DOHH2 (cell line): ENCODE results near the gene ACACB.

Experiments
- H3F3A ChIP-seq: fragments of 200-600 bp; sonication (generic), shearing (Covaris generic); 2 replicates; pipeline ENCODE4 v1.6.0; 2016; ENCODE audit warnings: antibody characterized with exemption, mild to moderate bottlenecking; ENCODE audit not compliant: control insufficient read depth, insufficient read depth
- H3K27ac ChIP-seq: fragments of 200-600 bp; sonication (generic); 2 replicates; pipeline ENCODE4 v1.5.1; 2014; ENCODE audit warnings: low read depth, mild to moderate bottlenecking, low read length, moderate library complexity
- H3K27me3 ChIP-seq: fragments of 200-600 bp; sonication (generic); 2 replicates; pipeline ENCODE4 v1.6.1; 2014; ENCODE audit warnings: mild to moderate bottlenecking, low read length, mixed read lengths; ENCODE audit not compliant: control insufficient read depth
- H3K36me3 ChIP-seq: fragments of 200-600 bp; sonication (generic); 2 replicates; pipeline ENCODE4 v1.6.1; 2014; ENCODE audit warnings: mild to moderate bottlenecking, low read length, moderate library complexity, mixed read lengths; ENCODE audit not compliant: control insufficient read depth
- H3K4me1 ChIP-seq: fragments of 200-600 bp; sonication (generic); 2 replicates; pipeline ENCODE4 v1.6.1; 2014; ENCODE audit warnings: mild to moderate bottlenecking, low read length, mixed read lengths; ENCODE audit not compliant: control insufficient read depth
- H3K4me2 ChIP-seq: fragments of 200-600 bp; sonication (generic); 2 replicates; pipeline ENCODE4 v1.6.0; 2014; ENCODE audit warnings: mild to moderate bottlenecking, low read length, moderate library complexity
- H3K4me3 ChIP-seq: fragments of 200-600 bp; sonication (generic); 2 replicates; pipeline ENCODE4 v1.5.1; 2014; ENCODE audit warnings: mild to moderate bottlenecking, low read length, mixed read lengths
- H3K79me2 ChIP-seq: fragments of 200-600 bp; sonication (generic); 2 replicates; pipeline ENCODE4 v1.6.1; 2014; ENCODE audit warnings: mild to moderate bottlenecking, low read length, mixed read lengths; ENCODE audit not compliant: control insufficient read depth
- H3K9me2 ChIP-seq: fragments of 200-600 bp; sonication (generic); replicated peaks from 2 replicates; pipeline ENCODE4 v1.6.1; 2014; ENCODE audit warnings: mild to moderate bottlenecking, low read length, mixed read lengths; ENCODE audit not compliant: control insufficient read depth
- H3K9me3 ChIP-seq: fragments of 200-600 bp; sonication (generic); 2 replicates; pipeline ENCODE4 v1.6.1; 2014; ENCODE audit warnings: antibody characterized with exemption, low read length, mixed read lengths; ENCODE audit not compliant: control insufficient read depth, insufficient read depth
- H4K20me1 ChIP-seq: fragments of 200-600 bp; sonication (generic); 2 replicates; pipeline ENCODE4 v1.6.0; 2014; ENCODE audit warnings: low read depth, mild to moderate bottlenecking, antibody characterized with exemption, low read length, moderate library complexity; ENCODE audit not compliant: control insufficient read depth, insufficient read depth
- CTCF ChIP-seq: fragments of 200-600 bp; sonication (generic); IDR thresholded peaks from one replicate; pipeline ENCODE4 v1.5.1; 2014; ENCODE audit warnings: antibody characterized with exemption, mild to moderate bottlenecking, low read depth, low read length; ENCODE audit not compliant: poor library complexity, severe bottlenecking
- EZH2phosphoT487 ChIP-seq: fragments of 200-600 bp; sonication (generic); IDR thresholded peaks from 2 replicates; pipeline ENCODE4 v1.6.1; 2017; ENCODE audit warnings: borderline replicate concordance, mild to moderate bottlenecking, antibody characterized with exemption, low read length, moderate library complexity, mixed read lengths

Gene ACACB

GRCh38 chr12:109115758-109116610 lies at the start of gene ACACB:
Gene ACACB (plus strand): TSS chr12:109116587. CDS start chr12:109139406, 22,819 bp downstream.
- H3K36me3 ChIP-seq = peaks cover 2% of the 10 kb centered on the region; the same call in 1 of the 2 replicates
- H3K4me3 ChIP-seq = no peak within 1 kb of the TSS

GRCh38 chr12:109069307-109070271 lies 46.8 kb upstream of the ACACB start:
- peaks cover 43% of the 10 kb centered on the region for H3K36me3 ChIP-seq
- no peaks in the 10 kb centered on the region for H3K9me2 ChIP-seq
- H3F3A ChIP-seq = no peaks in the 10 kb centered on the region
- no peaks in the 10 kb centered on the region for H3K9me3 ChIP-seq
- TF ChIP-seq EZH2phosphoT487 (no peak), CTCF (no peak)
- no peak overlapping the region for H3K27ac ChIP-seq
- H3K79me2 ChIP-seq = no peaks in the 10 kb centered on the region
- H3K4me2 ChIP-seq = no peak overlapping the region
- H3K27me3 ChIP-seq = no peaks in the 10 kb centered on the region
- no peak overlapping the region for H3K4me3 ChIP-seq
- peaks cover 11% of the 10 kb centered on the region for H3K4me1 ChIP-seq
- H4K20me1 ChIP-seq = no peaks in the 10 kb centered on the region

More at GRCh38 chr12:109115758-109116610, at the start of gene ACACB:
- no peaks in the 10 kb centered on the region for H3K9me3 ChIP-seq
- H3K9me2 ChIP-seq = no peaks in the 10 kb centered on the region
- H3K27me3 ChIP-seq = no peaks in the 10 kb centered on the region
- H3F3A ChIP-seq = 0 out of 2 replicates have a peak, but pooled peaks cover 3% of the 10 kb centered on the region
- H3K4me2 ChIP-seq = no peak within 1 kb of the TSS
- no peaks in the 10 kb centered on the region for H4K20me1 ChIP-seq
- H3K79me2 ChIP-seq = no peaks in the 10 kb centered on the region
- peaks cover 6% of the 10 kb centered on the region for H3K4me1 ChIP-seq
- H3K27ac ChIP-seq = no peak within 1 kb of the TSS
- TF ChIP-seq CTCF = no peak
- no peak for TF ChIP-seq EZH2phosphoT487

GRCh38 chr12:109074866-109075265 lies 41.5 kb upstream of the ACACB start:
- no peaks in the 10 kb centered on the region for H3K9me2 ChIP-seq
- no peaks in the 10 kb centered on the region for H3K27me3 ChIP-seq
- no peaks in the 10 kb centered on the region for H3K79me2 ChIP-seq
- no peaks in the 10 kb centered on the region for H3K9me3 ChIP-seq
- H3K27ac ChIP-seq = no peak overlapping the region
- no peaks in the 10 kb centered on the region for H3K4me1 ChIP-seq
- no peaks in the 10 kb centered on the region for H3F3A ChIP-seq
- H3K4me3 ChIP-seq = no peak overlapping the region
- peaks cover 33% of the 10 kb centered on the region for H3K36me3 ChIP-seq
- H3K4me2 ChIP-seq = no peak overlapping the region
- no peaks in the 10 kb centered on the region for H4K20me1 ChIP-seq
- TF ChIP-seq CTCF = no peak
- TF ChIP-seq EZH2phosphoT487 = no peak
